Measurements from ENCODE around the gene ASB18. TPM values are rescaled to one million over a fixed set of nuclear protein-coding genes. Genes with fewer than 3 reads are reported as not detected.

ASB18 gene
- total and polyA plus RNA-seq, 2 of the 4 experiments (the other 2 are of a cell fraction): not detected

GRCh38 chr2:236229186-236229585, 35.0 kb downstream of the ASB18 start:
- H3K23ac ChIP-seq (ENCODE audit: low read depth, low read length): no peak overlapping the region
- no peaks in the 10 kb centered on the region for H3K79me1 ChIP-seq (ENCODE audit: low read depth in 1 of 2, low read length in 2 of 2)
- ATAC-seq (ENCODE audit: low read depth) (no peak), DNase-seq (no peak)
- H3K36me3 ChIP-seq (ENCODE audit: control insufficient read depth, insufficient read depth, low read length): no peaks in the 10 kb centered on the region
- H3K4me1 ChIP-seq (ENCODE audit: control insufficient read depth, insufficient read depth, low read length): no peaks in the 10 kb centered on the region
- no peak overlapping the region for H3K56ac ChIP-seq (ENCODE audit: extremely low read depth, insufficient read depth, low read length)
- H3K18ac ChIP-seq (ENCODE audit: low read depth, low read length): no peak overlapping the region
- H3K14ac ChIP-seq (replicated peaks; ENCODE audit: low read depth, low read length): no peak overlapping the region
- H4K5ac ChIP-seq (ENCODE audit: low read depth, low read length): no peak overlapping the region
- no peak overlapping the region for H3K27ac ChIP-seq (ENCODE audit: insufficient read depth, low read length)
- H4K8ac ChIP-seq (ENCODE audit: low read depth in 2 of 2, low read length in 2 of 2): no peak overlapping the region
- H2BK5ac ChIP-seq (ENCODE audit: low read depth, low read length, poor library complexity, severe bottlenecking): no peak overlapping the region
- H2BK20ac ChIP-seq (ENCODE audit: low read depth, low read length): no peak overlapping the region
- dilution Hi-C loops (cut with HindIII; ENCODE audit: low sequenced_read_pairs, unreplicated experiment) (no loop called here), intact Hi-C loops (cut with micrococcal nuclease) (loop anchor here (1.0 kb wide), 1 partner anchor 20 kb away; no protein-coding TSS in a partner anchor), in situ Hi-C loops (cut with MboI; ENCODE audit: low sequenced_read_pairs) (no loop called here)
- no peaks in the 10 kb centered on the region for H3K9me1 ChIP-seq (ENCODE audit: insufficient read depth, low read length)
- no TSS peak for BruUV-seq (replicated peaks)
- no peak overlapping the region for H2BK120ac ChIP-seq (ENCODE audit: low read depth, low read length)
- no peak overlapping the region for H2AFZ ChIP-seq (replicated peaks; ENCODE audit: low read length, poor library complexity)
- H3K4me3 ChIP-seq (ENCODE audit: insufficient read depth, low read depth, low read length): no peak overlapping the region
- ChIA-PET POLR2A (ENCODE audit: unreplicated experiment) (no interaction called here), CTCF (no interaction called here)
- H2AK5ac ChIP-seq (ENCODE audit: low read depth, low read length): no peak overlapping the region
- H3K9ac ChIP-seq (ENCODE audit: low read depth, low read length): no peak overlapping the region
- no peak overlapping the region for H2BK15ac ChIP-seq (ENCODE audit: low read depth, low read length)
- no peaks in the 10 kb centered on the region for H3K27me3 ChIP-seq (ENCODE audit: control insufficient read depth, insufficient read depth, low read length)
- H3K4ac ChIP-seq (ENCODE audit: low read depth, low read length): no peak overlapping the region
- peaks cover 6% of the 10 kb centered on the region; the same call in 1 of the 2 replicates for H3K9me3 ChIP-seq (ENCODE audit: control insufficient read depth, insufficient read depth, low read length)
- H2AK9ac ChIP-seq (replicated peaks; ENCODE audit: low read depth, low read length, poor library complexity): no peak overlapping the region
- no peak for TF ChIP-seq MXI1 (IDR thresholded peaks at IDR 0.05; ENCODE audit: borderline replicate concordance, low read depth, low read length)
- TF ChIP-seq SMC3 (IDR thresholded peaks at IDR 0.05; ENCODE audit: low read depth, low read length): no peak
- TF ChIP-seq RCOR1 (IDR thresholded peaks at IDR 0.05; ENCODE audit: insufficient replicate concordance, low read length): no peak
- no peak for TF ChIP-seq MAFK (IDR thresholded peaks at IDR 0.05; ENCODE audit: low read depth, low read length)
- no peak for TF ChIP-seq CHD1 (IDR thresholded peaks at IDR 0.05; ENCODE audit: low read depth, low read length)
- no peak for TF ChIP-seq RFX5 (IDR thresholded peaks at IDR 0.05; ENCODE audit: low read depth, low read length)
- TF ChIP-seq POLR2A (IDR thresholded peaks at IDR 0.05; ENCODE audit: low read depth, low read length): no peak
- TF ChIP-seq FOS (IDR thresholded peaks at IDR 0.05; ENCODE audit: low read depth, low read length): no peak
- TF ChIP-seq BHLHE40 (IDR thresholded peaks at IDR 0.05; ENCODE audit: low read depth, low read length): no peak
- TF ChIP-seq CEBPB (IDR thresholded peaks at IDR 0.05; ENCODE audit: low read depth, low read length): no peak
- TF ChIP-seq CTCF (conservative IDR thresholded peaks at IDR 0.05; ENCODE audit: low read depth, low read length): no peak
- no peak for TF ChIP-seq NFE2L2 (IDR thresholded peaks at IDR 0.05; ENCODE audit: low read depth, low read length)
- TF ChIP-seq ELK1 (IDR thresholded peaks at IDR 0.05; ENCODE audit: borderline replicate concordance, low read depth, low read length): no peak
- no peak for TF ChIP-seq USF2 (IDR thresholded peaks at IDR 0.05; ENCODE audit: low read depth, low read length)
- TF ChIP-seq RAD21 (IDR thresholded peaks at IDR 0.05; ENCODE audit: low read length): no peak
- TF ChIP-seq MAZ (IDR thresholded peaks at IDR 0.05; ENCODE audit: borderline replicate concordance, low read depth, low read length): no peak
- no peaks in the 10 kb centered on the region for H4K20me1 ChIP-seq (ENCODE audit: insufficient read depth, low read length)
- no peak overlapping the region for H3K4me2 ChIP-seq (ENCODE audit: low read depth, low read length)
- no peak overlapping the region for H4K91ac ChIP-seq (ENCODE audit: insufficient read depth, low read depth, low read length)
